SK-N-SH (cell line): Measurements from ENCODE around the gene ARID1B. TPM values are rescaled to one million over a fixed set of nuclear protein-coding genes. Genes with fewer than 3 reads are reported as not detected.

ENCODE experiments used
- CTCF ChIA-PET: fragments of 300-600, 350-600 bp; formaldehyde crosslinking; extraction: SDS; loops from one replicate; lab custom pipeline; 2021; lab: Yijun Ruan, JAX
- POLR2A ChIA-PET: fragments of 350-600 bp; sonication (Branson Sonifier 250); formaldehyde crosslinking; extraction: SDS; loops from one replicate; lab custom pipeline; 2020; ENCODE audit warnings: antibody characterized with exemption, inconsistent platforms; lab: Yijun Ruan, JAX
- DNase-seq: peaks from one replicate; pipeline ENCODE4 v3.0.0; 2012
- H2AFZ ChIP-seq: fragments of 200-600 bp; sonication (generic); 2 replicates; pipeline ENCODE4 v1.8.1; 2016; ENCODE audit warnings: antibody characterized with exemption, mild to moderate bottlenecking, low read depth
- H3F3A ChIP-seq: fragments of 200-600 bp; sonication (generic); replicated peaks from 2 replicates; pipeline ENCODE3; 2016; ENCODE audit warnings: antibody characterized with exemption, mild to moderate bottlenecking; ENCODE audit not compliant: insufficient read depth
- H3K27ac ChIP-seq, 2 experiments: fragments of 200-500 bp in 1 of 2; fragments of 200-600 bp in 1 of 2; sonication (Bioruptor generic) in 1 of 2; sonication (generic), shearing (Covaris generic) in 1 of 2; 2 replicates each; pipeline versions ENCODE4 v1.5.1 to v1.6.1; 2014 to 2016; ENCODE audit warnings: low read depth in 2 of 2, inconsistent platforms in 1 of 2, low read length in 1 of 2, mild to moderate bottlenecking in 1 of 2, mixed read lengths in 1 of 2
- H3K27me3 ChIP-seq: fragments of 200-600 bp; sonication (generic), shearing (Covaris generic); 2 replicates; pipeline ENCODE4 v1.6.1; 2016; ENCODE audit warnings: mixed run types; ENCODE audit not compliant: insufficient read depth
- H3K36me3 ChIP-seq, 2 experiments: fragments of 200-500 bp in 1 of 2; fragments of 200-600 bp in 1 of 2; sonication (Bioruptor generic) in 1 of 2; sonication (generic) in 1 of 2; replicated peaks in 1 of 2; 2 replicates each; pipeline versions ENCODE3 to v1.5.1; 2014 to 2016; ENCODE audit warnings: low read length in 1 of 2, mild to moderate bottlenecking in 1 of 2; ENCODE audit not compliant: insufficient read depth in 2 of 2, control insufficient read depth in 1 of 2
- H3K4me1 ChIP-seq, 2 experiments: fragments of 200-500 bp in 1 of 2; fragments of 200-600 bp in 1 of 2; sonication (Bioruptor generic) in 1 of 2; sonication (generic), shearing (Covaris generic) in 1 of 2; 2 replicates each; pipeline versions ENCODE4 v1.5.1 to v1.6.1; 2014 to 2016; ENCODE audit warnings: low read depth in 1 of 2, low read length in 1 of 2, mixed run types in 1 of 2; ENCODE audit not compliant: insufficient read depth in 2 of 2, control insufficient read depth in 1 of 2
- H3K4me2 ChIP-seq: fragments of 200-600 bp; sonication (generic), shearing (Covaris generic); 2 replicates; pipeline ENCODE4 v1.6.1; 2017; ENCODE audit warnings: mixed run types
- H3K4me3 ChIP-seq, 2 experiments: fragments of 200-500 bp in 1 of 2; fragments of 200-600 bp in 1 of 2; sonication (Bioruptor generic) in 1 of 2; sonication (generic), shearing (Covaris generic) in 1 of 2; 2 replicates each; pipeline versions ENCODE4 v1.5.1 to v1.8.1; 2014 to 2016; ENCODE audit warnings: low read depth in 2 of 2, inconsistent platforms in 1 of 2, low read length in 1 of 2, mild to moderate bottlenecking in 1 of 2, mixed read lengths in 1 of 2, moderate library complexity in 1 of 2
- H3K79me2 ChIP-seq: fragments of 200-600 bp; sonication (generic); 2 replicates; pipeline ENCODE4 v1.8.1; 2017; ENCODE audit warnings: mild to moderate bottlenecking; ENCODE audit not compliant: insufficient read depth
- H3K9ac ChIP-seq: fragments of 200-600 bp; sonication (generic); 2 replicates; pipeline ENCODE4 v1.6.1; 2017; ENCODE audit warnings: mixed run types
- H3K9me2 ChIP-seq: fragments of 200-600 bp; sonication (generic); 2 replicates; pipeline ENCODE4 v1.6.1; 2017; ENCODE audit warnings: mixed run types
- H3K9me3 ChIP-seq: fragments of 200-600 bp; sonication (generic); 2 replicates; pipeline ENCODE4 v1.6.1; 2017; ENCODE audit warnings: mixed run types, mild to moderate bottlenecking, moderate library complexity
- H4K20me1 ChIP-seq: fragments of 200-600 bp; sonication (generic); 2 replicates; pipeline ENCODE4 v1.6.1; 2017; ENCODE audit warnings: mild to moderate bottlenecking, mixed run types; ENCODE audit not compliant: insufficient read depth
- CHD2 ChIP-seq: fragments of 150-350 bp; IDR thresholded peaks from 2 replicates; pipeline ENCODE4 v1.6.1; 2018; ENCODE audit warnings: low read length; ENCODE audit not compliant: partially characterized antibody
- CTCF ChIP-seq: fragments of 200-600 bp; sonication (generic); IDR thresholded peaks from 2 replicates; pipeline ENCODE4 v1.6.1; 2017; ENCODE audit warnings: antibody characterized with exemption, mild to moderate bottlenecking, moderate library complexity
- EZH2phosphoT487 ChIP-seq: fragments of 200-600 bp; sonication (generic); IDR thresholded peaks from 2 replicates; pipeline ENCODE4 v1.6.1; 2017; ENCODE audit warnings: low read depth, mixed run types, mild to moderate bottlenecking, antibody characterized with exemption, moderate library complexity, borderline replicate concordance
- FOSL2 ChIP-seq: IDR thresholded peaks from 2 replicates; pipeline ENCODE4 v1.4.0; 2012; ENCODE audit warnings: low read depth, mild to moderate bottlenecking, moderate library complexity, borderline replicate concordance
- FOXJ3 ChIP-seq: sonication (generic); formaldehyde crosslinking; IDR thresholded peaks from 2 replicates; pipeline ENCODE4 v1.5.1; 2020; ENCODE audit warnings: mild to moderate bottlenecking, missing genetic modification reagents
- GATA2 ChIP-seq: sonication (generic); formaldehyde crosslinking; IDR thresholded peaks from 2 replicates; pipeline ENCODE4 v1.5.0; 2020; ENCODE audit warnings: mild to moderate bottlenecking, missing genetic modification reagents
- IRF3 ChIP-seq: fragments of 150-350 bp; IDR thresholded peaks from 2 replicates; pipeline ENCODE4 v1.6.1; 2016; ENCODE audit warnings: mild to moderate bottlenecking, low read depth, low read length
- MEF2A ChIP-seq: IDR thresholded peaks from 2 replicates; pipeline ENCODE4 v1.4.0; 2012; ENCODE audit warnings: low read depth, borderline replicate concordance
- MXI1 ChIP-seq: IDR thresholded peaks from 2 replicates; pipeline ENCODE4 v1.6.1; 2012; ENCODE audit warnings: mild to moderate bottlenecking, low read depth, low read length, improper control_type of control experiment
- RAD21 ChIP-seq: IDR thresholded peaks from 2 replicates; pipeline ENCODE4 v1.6.1; 2012; ENCODE audit warnings: mild to moderate bottlenecking, low read length
- RXRA ChIP-seq: IDR thresholded peaks from 2 replicates; pipeline ENCODE4 v1.4.0; 2012; ENCODE audit warnings: low read depth, mild to moderate bottlenecking, borderline replicate concordance
- SIN3A ChIP-seq: IDR thresholded peaks from 2 replicates; pipeline ENCODE4 v1.6.1; 2012; ENCODE audit warnings: low read depth, mild to moderate bottlenecking, low read length, moderate library complexity, borderline replicate concordance
- SMC3 ChIP-seq: IDR thresholded peaks from 2 replicates; pipeline ENCODE4 v1.6.1; 2012; ENCODE audit warnings: low read depth, low read length, improper control_type of control experiment
- TEAD4 ChIP-seq: IDR thresholded peaks from 2 replicates; pipeline ENCODE4 v1.4.0; 2012; ENCODE audit warnings: mild to moderate bottlenecking, borderline replicate concordance; ENCODE audit not compliant: insufficient read depth
- WGBS: methylation state at CpG from one replicate; pipeline ENCODE4 v1.1.6; 2017; ENCODE audit warnings: low lambda C conversion rate; 5-methylcytosine and 5-hydroxymethylcytosine counted together
- polyA plus RNA-seq, 3 experiments: library from polyadenylated mRNA; depleted of rRNA; stranded (reverse); fragments of >200 nt; gene quantifications; 2 replicates each; pipeline ENCODE4 v1.2.3, GENCODE V29; 2012
- TF ChIP-seq, protein P1 (sequence below): IDR thresholded peaks from 2 replicates; pipeline ENCODE4 v1.4.0; 2012; ENCODE audit warnings: low read depth, borderline replicate concordance
- TF ChIP-seq, protein P2 (sequence below): IDR thresholded peaks from 2 replicates; pipeline ENCODE4 v1.4.0; 2012; ENCODE audit warnings: low read depth
- TF ChIP-seq, protein P3 (sequence below): IDR thresholded peaks from 2 replicates; pipeline ENCODE4; 2012

The ARID1B gene
- polyA plus RNA-seq, 1 of the 3 experiments (the other 2 are of a cell fraction) = 13.6 TPM

GRCh38 chr6:156809446-156810178 is 32.4 kb downstream of the ARID1B start:
- no peak overlapping the region for H3K9ac ChIP-seq
- WGBS = 100% methylated on average over 2 of the region's 2 CpGs
- H3K9me2 ChIP-seq = no peaks in the 10 kb centered on the region
- ChIA-PET POLR2A (no interaction called here), CTCF (interaction anchor here (1.1 to 1.5 kb wide), 3 partner anchors 13 to 31 kb away, joined by 3 to 4 read pairs (median 3); no protein-coding TSS in a partner anchor)
- H3K4me1 ChIP-seq = peaks cover 15 to 24% of the 10 kb centered on the region in 2 experiments; a peak in 3 of 4 replicates
- H3K79me2 ChIP-seq = peaks cover 99% of the 10 kb centered on the region
- H3K9me3 ChIP-seq = no peaks in the 10 kb centered on the region
- H3F3A ChIP-seq = no peaks in the 10 kb centered on the region
- H3K4me3 ChIP-seq = no peak overlapping the region
- no peaks in the 10 kb centered on the region for H3K27me3 ChIP-seq
- H3K4me2 ChIP-seq = no peak overlapping the region
- peaks cover 94% of the 10 kb centered on the region for H4K20me1 ChIP-seq
- H3K27ac ChIP-seq = peak overlapping the region in 1 of 2 experiments; percentile 43; a peak in 2 of 4 replicates
- no peaks in the 10 kb centered on the region for H3K36me3 ChIP-seq
- DNase-seq = no peak
- TF ChIP-seq RAD21 = no peak
- TF ChIP-seq SMC3 = no peak
- no peak for TF ChIP-seq IRF3
- no peak for TF ChIP-seq SIN3A
- TF ChIP-seq CHD2 = no peak
- TF ChIP-seq, protein P1, sequence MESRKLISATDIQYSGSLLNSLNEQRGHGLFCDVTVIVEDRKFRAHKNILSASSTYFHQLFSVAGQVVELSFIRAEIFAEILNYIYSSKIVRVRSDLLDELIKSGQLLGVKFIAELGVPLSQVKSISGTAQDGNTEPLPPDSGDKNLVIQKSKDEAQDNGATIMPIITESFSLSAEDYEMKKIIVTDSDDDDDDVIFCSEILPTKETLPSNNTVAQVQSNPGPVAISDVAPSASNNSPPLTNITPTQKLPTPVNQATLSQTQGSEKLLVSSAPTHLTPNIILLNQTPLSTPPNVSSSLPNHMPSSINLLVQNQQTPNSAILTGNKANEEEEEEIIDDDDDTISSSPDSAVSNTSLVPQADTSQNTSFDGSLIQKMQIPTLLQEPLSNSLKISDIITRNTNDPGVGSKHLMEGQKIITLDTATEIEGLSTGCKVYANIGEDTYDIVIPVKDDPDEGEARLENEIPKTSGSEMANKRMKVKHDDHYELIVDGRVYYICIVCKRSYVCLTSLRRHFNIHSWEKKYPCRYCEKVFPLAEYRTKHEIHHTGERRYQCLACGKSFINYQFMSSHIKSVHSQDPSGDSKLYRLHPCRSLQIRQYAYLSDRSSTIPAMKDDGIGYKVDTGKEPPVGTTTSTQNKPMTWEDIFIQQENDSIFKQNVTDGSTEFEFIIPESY = no peak
- no peak for TF ChIP-seq RXRA
- TF ChIP-seq CTCF = no peak
- no peak for TF ChIP-seq FOSL2
- TF ChIP-seq FOXJ3 (CRISPR knock-in tag) = no peak
- no peak for TF ChIP-seq GATA2 (CRISPR knock-in tag)
- TF ChIP-seq TEAD4 = no peak
- TF ChIP-seq, protein P2, sequence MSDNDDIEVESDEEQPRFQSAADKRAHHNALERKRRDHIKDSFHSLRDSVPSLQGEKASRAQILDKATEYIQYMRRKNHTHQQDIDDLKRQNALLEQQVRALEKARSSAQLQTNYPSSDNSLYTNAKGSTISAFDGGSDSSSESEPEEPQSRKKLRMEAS = no peak
- TF ChIP-seq MEF2A = no peak
- no peak for TF ChIP-seq EZH2phosphoT487
- TF ChIP-seq, protein P3, sequence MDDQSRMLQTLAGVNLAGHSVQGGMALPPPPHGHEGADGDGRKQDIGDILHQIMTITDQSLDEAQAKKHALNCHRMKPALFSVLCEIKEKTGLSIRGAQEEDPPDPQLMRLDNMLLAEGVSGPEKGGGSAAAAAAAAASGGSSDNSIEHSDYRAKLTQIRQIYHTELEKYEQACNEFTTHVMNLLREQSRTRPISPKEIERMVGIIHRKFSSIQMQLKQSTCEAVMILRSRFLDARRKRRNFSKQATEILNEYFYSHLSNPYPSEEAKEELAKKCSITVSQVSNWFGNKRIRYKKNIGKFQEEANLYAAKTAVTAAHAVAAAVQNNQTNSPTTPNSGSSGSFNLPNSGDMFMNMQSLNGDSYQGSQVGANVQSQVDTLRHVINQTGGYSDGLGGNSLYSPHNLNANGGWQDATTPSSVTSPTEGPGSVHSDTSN = no peak
- TF ChIP-seq MXI1 = no peak
- H2AFZ ChIP-seq = no peak overlapping the region
